HepG2 (cell line): ENCODE results near the gene ZNF106. TPM values are rescaled to one million over a fixed set of nuclear protein-coding genes. Genes with fewer than 3 reads are reported as not detected.

Experiments
- CCDC6 ChIP-seq: sonication (generic); formaldehyde crosslinking; IDR thresholded peaks from 2 replicates; pipeline ENCODE4 v1.8.1; 2022; ENCODE audit warnings: mild to moderate bottlenecking, missing genetic modification reagents, moderate library complexity
- CEBPB ChIP-seq: IDR thresholded peaks from 2 replicates; pipeline ENCODE4 v1.6.1; 2011; ENCODE audit warnings: low read depth, low read length, improper control_type of control experiment, borderline replicate concordance
- FIP1L1 ChIP-seq: fragments of 200-400 bp; formaldehyde crosslinking; IDR thresholded peaks from 2 replicates; pipeline ENCODE4 v1.6.1; 2018; ENCODE audit warnings: low read depth, mild to moderate bottlenecking, low read length, moderate library complexity, borderline replicate concordance; ENCODE audit not compliant: insufficient read depth
- FOXK2 ChIP-seq: fragments of 450-650 bp; IDR thresholded peaks from 2 replicates; pipeline ENCODE4 v1.6.1; 2016
- HNRNPK ChIP-seq: fragments of 200-400 bp; formaldehyde crosslinking; IDR thresholded peaks from 2 replicates; pipeline ENCODE4 v1.6.1; 2018; ENCODE audit warnings: low read length, low read depth, moderate library complexity, mild to moderate bottlenecking; ENCODE audit not compliant: poor library complexity, severe bottlenecking
- HNRNPL ChIP-seq: fragments of 200-400 bp; formaldehyde crosslinking; IDR thresholded peaks from 2 replicates; pipeline ENCODE4 v1.6.1; 2017; ENCODE audit warnings: mild to moderate bottlenecking, low read depth, low read length
- JUNB ChIP-seq: sonication (generic); formaldehyde crosslinking; IDR thresholded peaks from 2 replicates; pipeline ENCODE4 v1.8.0; 2022; ENCODE audit warnings: missing genetic modification reagents, mild to moderate bottlenecking, borderline replicate concordance
- MAFK ChIP-seq, 2 experiments: IDR thresholded peaks in 1 of 2; conservative IDR thresholded peaks in 1 of 2; 2 replicates each; pipeline ENCODE4 v1.6.1; 2011; ENCODE audit warnings: improper control_type of control experiment in 2 of 2, low read length in 2 of 2
- NCOR1 ChIP-seq: fragments of 200-600 bp; sonication (generic); IDR thresholded peaks from 2 replicates; pipeline ENCODE4 v1.7.0; 2017; ENCODE audit warnings: antibody characterized with exemption, low read length, borderline replicate concordance
- POGK ChIP-seq: sonication (generic); formaldehyde crosslinking; conservative IDR thresholded peaks from 2 replicates; pipeline ENCODE4 v1.8.0; 2022; ENCODE audit warnings: mild to moderate bottlenecking, moderate library complexity, missing genetic modification reagents
- SETDB1 ChIP-seq: sonication (generic); formaldehyde crosslinking; IDR thresholded peaks from 2 replicates; pipeline ENCODE4 v1.5.1; 2020; ENCODE audit warnings: missing genetic modification reagents, mild to moderate bottlenecking, borderline replicate concordance
- SNAI1 ChIP-seq: sonication (generic); formaldehyde crosslinking; IDR thresholded peaks from 2 replicates; pipeline ENCODE4 v1.5.0; 2020; ENCODE audit warnings: mild to moderate bottlenecking, missing genetic modification reagents, borderline replicate concordance
- ZBTB39 ChIP-seq: sonication (generic); formaldehyde crosslinking; IDR thresholded peaks from 2 replicates; pipeline ENCODE4 v1.5.0; 2020; ENCODE audit warnings: missing genetic modification reagents
- ZEB1 ChIP-seq: IDR thresholded peaks from 2 replicates; pipeline ENCODE4 v1.6.1; 2012; ENCODE audit warnings: mild to moderate bottlenecking, low read depth, inconsistent platforms; ENCODE audit not compliant: insufficient replicate concordance
- ZNF263 ChIP-seq: sonication (generic); formaldehyde crosslinking; IDR thresholded peaks from 2 replicates; pipeline ENCODE4 v1.4.0; 2020; ENCODE audit warnings: missing genetic modification reagents
- ZNF589 ChIP-seq: sonication (generic); formaldehyde crosslinking; conservative IDR thresholded peaks from 2 replicates; pipeline ENCODE4 v1.8.0; 2022; ENCODE audit warnings: mild to moderate bottlenecking, moderate library complexity, missing genetic modification reagents
- ZNF670 ChIP-seq: sonication (generic); formaldehyde crosslinking; IDR thresholded peaks from 2 replicates; pipeline ENCODE4 v1.8.0; 2022; ENCODE audit warnings: mild to moderate bottlenecking, missing genetic modification reagents, borderline replicate concordance
- ZNF83 ChIP-seq: sonication (generic); formaldehyde crosslinking; IDR thresholded peaks from 2 replicates; pipeline ENCODE4 v1.4.0; 2020; ENCODE audit warnings: missing genetic modification reagents, mild to moderate bottlenecking, borderline replicate concordance
- ZSCAN25 ChIP-seq: sonication (generic); formaldehyde crosslinking; IDR thresholded peaks from 2 replicates; pipeline ENCODE4 v1.8.0; 2022; ENCODE audit warnings: mild to moderate bottlenecking, missing genetic modification reagents
- ZSCAN9 ChIP-seq: IDR thresholded peaks from 2 replicates; pipeline ENCODE4 v1.6.1; 2016; ENCODE audit warnings: borderline replicate concordance
- polyA plus RNA-seq, 8 experiments: library from polyadenylated mRNA; depleted of rRNA in 3 of 8; stranded (reverse) in 7 of 8; unstranded in 1 of 8; fragments of >200 nt; fragmentation: Illumina TruSeq in 4 of 8; extraction: Trizol in 4 of 8; gene quantifications; 2 replicates each; pipeline versions ENCODE4 v1.2.1 to v1.2.3, GENCODE V29; 2011 to 2016; ENCODE audit warnings: low read depth in 4 of 8, missing spikeins in 1 of 8, mixed read lengths in 1 of 8; ENCODE audit not compliant: insufficient read depth in 1 of 8
- total RNA-seq, 5 experiments: library from RNA; depleted of rRNA; stranded (reverse); fragments of >200 nt; fragmentation: Illumina TruSeq; extraction: Trizol; gene quantifications; 2 replicates each; pipeline ENCODE4 v1.2.3, GENCODE V29; 2016; ENCODE audit warnings: low read depth in 1 of 5
- TF ChIP-seq, protein P1 (sequence below): fragments of 450-650 bp; IDR thresholded peaks from 2 replicates; pipeline ENCODE4 v1.6.1; 2017; ENCODE audit warnings: mild to moderate bottlenecking

Gene ZNF106
- total and polyA plus RNA-seq, 2 of the 13 experiments (the other 11 are each of a cell fraction or from before 2014, with no cell fraction given): 12.5 to 35.1 TPM

- peak; percentile 93 for TF ChIP-seq POGK (CRISPR knock-in tag)
- TF ChIP-seq, protein P1, sequence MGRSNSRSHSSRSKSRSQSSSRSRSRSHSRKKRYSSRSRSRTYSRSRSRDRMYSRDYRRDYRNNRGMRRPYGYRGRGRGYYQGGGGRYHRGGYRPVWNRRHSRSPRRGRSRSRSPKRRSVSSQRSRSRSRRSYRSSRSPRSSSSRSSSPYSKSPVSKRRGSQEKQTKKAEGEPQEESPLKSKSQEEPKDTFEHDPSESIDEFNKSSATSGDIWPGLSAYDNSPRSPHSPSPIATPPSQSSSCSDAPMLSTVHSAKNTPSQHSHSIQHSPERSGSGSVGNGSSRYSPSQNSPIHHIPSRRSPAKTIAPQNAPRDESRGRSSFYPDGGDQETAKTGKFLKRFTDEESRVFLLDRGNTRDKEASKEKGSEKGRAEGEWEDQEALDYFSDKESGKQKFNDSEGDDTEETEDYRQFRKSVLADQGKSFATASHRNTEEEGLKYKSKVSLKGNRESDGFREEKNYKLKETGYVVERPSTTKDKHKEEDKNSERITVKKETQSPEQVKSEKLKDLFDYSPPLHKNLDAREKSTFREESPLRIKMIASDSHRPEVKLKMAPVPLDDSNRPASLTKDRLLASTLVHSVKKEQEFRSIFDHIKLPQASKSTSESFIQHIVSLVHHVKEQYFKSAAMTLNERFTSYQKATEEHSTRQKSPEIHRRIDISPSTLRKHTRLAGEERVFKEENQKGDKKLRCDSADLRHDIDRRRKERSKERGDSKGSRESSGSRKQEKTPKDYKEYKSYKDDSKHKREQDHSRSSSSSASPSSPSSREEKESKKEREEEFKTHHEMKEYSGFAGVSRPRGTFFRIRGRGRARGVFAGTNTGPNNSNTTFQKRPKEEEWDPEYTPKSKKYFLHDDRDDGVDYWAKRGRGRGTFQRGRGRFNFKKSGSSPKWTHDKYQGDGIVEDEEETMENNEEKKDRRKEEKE: no peak
- no peak for TF ChIP-seq FIP1L1
- TF ChIP-seq MAFK (conservative IDR thresholded peaks at IDR 0.05 in 1 of 2, IDR thresholded peaks at IDR 0.05 in 1 of 2; ENCODE audit: low read length in 2 of 2): no peak
- peak; percentile 64; the same call in 1 of the 2 replicates for TF ChIP-seq ZNF670 (CRISPR knock-in tag)
- TF ChIP-seq ZNF263 (CRISPR knock-in tag): no peak
- TF ChIP-seq CEBPB: peak; percentile 81
- TF ChIP-seq ZNF589: no peak
- no peak for TF ChIP-seq HNRNPK
- TF ChIP-seq CCDC6 (CRISPR knock-in tag): peak; percentile 39; the same call in 1 of the 2 replicates
- TF ChIP-seq SETDB1 (CRISPR knock-in tag): no peak
- no peak for TF ChIP-seq ZEB1
- TF ChIP-seq ZNF83: no peak
- no peak for TF ChIP-seq SNAI1 (CRISPR knock-in tag)
- no peak for TF ChIP-seq ZBTB39
- no peak; the same call in 1 of the 2 replicates for TF ChIP-seq ZSCAN9 (CRISPR knock-in tag)
- 0 out of 2 replicates have a peak, but pooled peaks have one; percentile 72 for TF ChIP-seq HNRNPL
- peak; percentile 96 for TF ChIP-seq NCOR1
- TF ChIP-seq ZSCAN25 (CRISPR knock-in tag): peak; percentile 70; the same call in 1 of the 2 replicates
- no peak for TF ChIP-seq FOXK2
- TF ChIP-seq JUNB: no peak
Measured at GRCh38 chr15:42392309-42393024, 98.5 kb downstream of the ZNF106 start (continued).
